Stimulated activated CD8-positive, alpha-beta memory T cell treated with anti-CD3 and anti-CD28 coated beads, Interleukin-15, amount 100 ng/mL, for 1 hour (primary cell): ENCODE measurements around the gene BAHD1.

ENCODE experiments used
- DNase-seq: peaks from one replicate; pipeline ENCODE4 v3.0.0-alpha.2; 2020; ENCODE audit warnings: low read depth

Gene BAHD1

DNA sequence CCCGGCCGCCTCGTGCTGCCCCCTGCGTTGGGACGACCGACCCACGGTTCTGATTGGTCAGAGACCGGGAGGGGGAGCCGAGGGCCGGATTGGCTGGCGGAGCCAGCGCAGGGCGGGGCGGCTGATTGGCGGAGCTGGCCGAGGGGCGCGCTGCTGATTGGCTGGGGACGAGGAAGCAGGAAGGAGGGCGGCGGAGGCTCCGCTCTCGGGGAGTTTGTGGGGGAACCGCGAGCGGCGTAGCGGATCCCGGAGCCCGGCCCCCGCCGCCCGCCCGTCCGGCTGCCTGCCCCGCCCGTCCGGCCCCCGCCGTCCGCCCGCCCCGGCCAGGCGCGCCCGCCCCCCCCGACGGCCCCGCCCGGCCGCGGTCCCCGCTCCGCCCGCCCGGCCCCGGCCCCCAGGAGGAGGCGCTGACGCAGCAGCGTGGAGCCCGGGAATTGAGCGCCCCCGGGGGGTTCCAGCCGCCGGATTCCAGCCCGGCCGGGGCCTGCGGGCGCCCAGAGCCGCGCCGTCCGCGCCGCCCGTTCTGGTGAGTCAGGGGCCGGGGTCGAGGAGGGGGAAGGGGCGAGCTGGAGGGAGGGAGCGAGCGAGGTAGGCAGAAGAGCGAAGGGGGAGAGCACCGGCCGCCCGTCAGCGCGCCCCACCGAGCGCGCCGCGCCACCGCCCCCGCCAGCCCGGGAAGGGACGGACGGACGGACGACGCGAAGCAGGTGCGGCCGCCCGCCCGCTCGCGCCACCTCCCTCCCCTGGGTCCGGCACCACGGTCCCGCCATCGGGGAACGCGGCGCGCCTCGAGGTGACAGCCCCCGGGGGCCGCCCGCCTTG, at the start of gene BAHD1:
BAHD1 (plus strand) TSS at position 211 of the 822 bp plus-strand sequence. CDS start 17,512 bp downstream, outside the sequence.
- DNase-seq: peak; percentile 86

DNA sequence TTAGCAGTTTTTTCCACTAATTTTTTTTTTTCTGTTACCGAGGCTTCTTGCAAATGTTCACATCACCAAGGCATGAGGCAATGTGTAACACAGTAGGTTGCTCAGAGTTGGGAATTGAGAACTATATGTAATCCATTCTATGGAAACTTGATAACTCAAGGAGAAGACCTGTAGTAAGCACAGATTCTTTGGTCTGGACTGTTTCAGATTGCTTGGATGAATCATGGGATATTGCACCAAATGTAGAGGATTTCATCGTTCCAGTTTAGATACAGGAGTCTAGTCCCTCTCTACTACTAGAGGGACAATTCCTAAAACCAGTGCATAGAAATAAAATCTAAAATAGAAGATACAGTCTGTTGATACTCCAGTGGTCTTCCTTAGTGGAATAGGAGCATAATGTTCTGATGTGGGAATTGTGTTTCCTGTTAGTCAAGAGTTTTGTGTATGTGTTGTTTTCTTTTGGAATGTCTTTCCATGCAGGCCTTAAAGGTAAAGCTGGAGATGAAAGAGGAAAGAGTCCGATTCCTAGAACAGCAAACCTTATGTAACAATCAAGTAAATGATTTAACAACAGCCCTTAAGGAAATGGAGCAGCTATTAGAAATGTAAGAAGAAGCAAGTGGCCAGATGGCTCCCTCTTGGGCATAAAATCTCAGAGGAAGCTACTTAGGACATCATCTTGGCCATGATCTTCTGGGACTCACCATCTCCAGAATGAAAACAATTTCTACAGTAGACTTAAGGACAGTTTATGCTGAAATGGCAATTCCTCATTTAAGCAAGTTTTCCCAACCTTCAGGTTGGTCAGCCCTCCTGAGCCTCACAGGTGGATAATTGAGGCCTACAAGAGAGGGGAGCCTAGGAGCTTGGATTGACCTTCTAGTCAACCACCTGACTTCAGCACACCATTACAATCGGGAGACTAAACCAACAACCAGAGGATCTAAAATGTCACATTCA, 47.5 kb upstream of the BAHD1 start:
- DNase-seq: no peak

- DNase-seq: no peak
Measured at GRCh38 chr15:40397688-40398412, 42.9 kb upstream of the BAHD1 start.

DNA sequence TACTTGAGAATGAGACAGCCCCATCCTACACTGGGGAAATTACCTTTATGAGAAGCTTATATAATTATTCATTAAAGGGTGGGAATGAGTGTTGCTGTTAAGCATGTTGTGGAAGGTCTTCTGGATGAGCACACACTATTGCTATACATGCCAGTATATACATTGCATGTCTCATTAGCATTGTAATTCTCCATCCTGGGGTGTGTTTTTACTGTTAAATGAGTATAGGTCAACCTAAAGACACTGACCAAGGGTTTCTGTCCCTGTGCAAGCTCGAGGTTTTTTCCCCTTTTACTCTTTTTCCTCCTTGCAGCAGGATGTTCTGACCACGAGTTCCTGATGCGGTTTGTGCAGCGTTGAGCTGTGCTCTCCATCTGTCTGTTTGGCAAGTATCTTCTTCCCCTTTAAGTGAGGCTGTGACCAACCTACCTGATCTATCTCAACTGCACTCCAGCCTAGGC, 42.3 kb upstream of the BAHD1 start:
- no peak for DNase-seq

GRCh38 chr15:40399370-40399769, 41.4 kb upstream of the BAHD1 start:
- DNase-seq: no peak

DNA sequence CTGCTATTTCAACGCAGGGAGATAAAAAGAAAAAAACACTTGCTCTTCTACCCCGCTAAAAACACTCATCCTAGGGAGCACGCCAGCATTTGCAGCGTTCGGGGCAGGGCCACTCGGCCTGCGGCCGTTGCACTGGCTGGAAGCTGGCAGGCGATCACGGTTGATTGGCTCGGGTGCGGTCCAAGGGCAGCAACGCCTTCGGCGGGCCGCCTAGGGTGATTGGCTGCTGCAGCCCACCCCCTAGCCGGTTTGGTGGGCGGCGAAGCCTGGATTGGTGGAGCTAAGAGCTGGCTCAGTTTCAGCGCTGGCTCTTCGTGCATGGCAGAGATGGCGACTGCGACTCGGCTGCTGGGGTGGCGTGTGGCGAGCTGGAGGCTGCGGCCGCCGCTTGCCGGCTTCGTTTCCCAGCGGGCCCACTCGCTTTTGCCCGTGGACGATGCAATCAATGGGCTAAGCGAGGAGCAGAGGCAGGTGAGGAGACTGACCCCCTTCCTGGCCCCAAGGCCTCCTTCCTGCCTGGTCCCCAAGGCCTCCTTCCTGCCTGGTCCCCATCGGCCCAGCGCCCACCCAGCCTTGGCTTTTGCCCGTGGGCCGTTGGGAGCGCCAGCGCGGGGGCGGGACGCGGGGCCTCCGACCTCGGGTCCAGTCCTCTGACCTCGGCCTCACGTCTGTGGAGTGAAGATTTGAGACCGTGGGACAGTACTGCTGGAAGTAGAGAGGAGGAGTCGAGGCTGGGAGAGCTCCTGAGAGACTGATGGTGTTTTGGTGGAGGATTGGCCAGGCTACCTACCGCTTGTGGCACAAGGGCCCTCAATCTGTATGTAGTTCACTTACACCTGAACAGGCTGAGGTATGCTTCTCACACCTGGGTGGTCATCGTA, 35.0 kb upstream of the BAHD1 start, which contains the start of gene IVD:
IVD (plus strand) TSS at position 295 of the 881 bp plus-strand sequence; CDS start at position 328, 33 bp downstream.
- DNase-seq: peak; percentile 78

DNA sequence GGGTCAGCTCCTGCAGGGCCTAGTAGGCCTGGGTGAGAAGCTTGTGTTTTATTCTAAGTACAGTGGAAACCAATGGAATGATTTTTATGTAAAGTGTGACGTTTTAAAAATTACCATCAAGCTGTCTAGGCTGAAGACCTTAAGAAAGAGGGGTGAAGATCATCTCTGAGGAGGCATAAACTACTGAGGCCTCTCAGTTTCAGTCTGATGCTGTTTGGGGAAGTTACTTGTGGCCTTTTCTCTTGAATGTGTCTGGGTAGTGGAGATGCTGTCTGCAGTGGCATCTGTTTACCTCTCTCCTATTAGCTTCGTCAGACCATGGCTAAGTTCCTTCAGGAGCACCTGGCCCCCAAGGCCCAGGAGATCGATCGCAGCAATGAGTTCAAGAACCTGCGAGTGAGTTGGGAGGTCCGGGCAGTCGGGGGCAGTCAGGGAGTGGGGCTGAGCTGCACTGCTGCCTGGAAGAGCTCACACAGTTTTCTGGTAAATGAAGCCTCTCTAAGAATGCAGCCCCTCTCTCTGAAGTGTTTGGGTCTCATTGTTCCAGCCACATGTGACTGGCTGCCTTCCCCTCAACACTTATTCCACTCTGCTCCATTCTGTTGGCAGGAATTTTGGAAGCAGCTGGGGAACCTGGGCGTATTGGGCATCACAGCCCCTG, 33.3 kb upstream of the BAHD1 start:
- DNase-seq: no peak

- DNase-seq: no peak
Measured at GRCh38 chr15:40409366-40409765, 31.4 kb upstream of the BAHD1 start.

GRCh38 chr15:40410476-40410875, 30.3 kb upstream of the BAHD1 start:
- no peak for DNase-seq

DNA sequence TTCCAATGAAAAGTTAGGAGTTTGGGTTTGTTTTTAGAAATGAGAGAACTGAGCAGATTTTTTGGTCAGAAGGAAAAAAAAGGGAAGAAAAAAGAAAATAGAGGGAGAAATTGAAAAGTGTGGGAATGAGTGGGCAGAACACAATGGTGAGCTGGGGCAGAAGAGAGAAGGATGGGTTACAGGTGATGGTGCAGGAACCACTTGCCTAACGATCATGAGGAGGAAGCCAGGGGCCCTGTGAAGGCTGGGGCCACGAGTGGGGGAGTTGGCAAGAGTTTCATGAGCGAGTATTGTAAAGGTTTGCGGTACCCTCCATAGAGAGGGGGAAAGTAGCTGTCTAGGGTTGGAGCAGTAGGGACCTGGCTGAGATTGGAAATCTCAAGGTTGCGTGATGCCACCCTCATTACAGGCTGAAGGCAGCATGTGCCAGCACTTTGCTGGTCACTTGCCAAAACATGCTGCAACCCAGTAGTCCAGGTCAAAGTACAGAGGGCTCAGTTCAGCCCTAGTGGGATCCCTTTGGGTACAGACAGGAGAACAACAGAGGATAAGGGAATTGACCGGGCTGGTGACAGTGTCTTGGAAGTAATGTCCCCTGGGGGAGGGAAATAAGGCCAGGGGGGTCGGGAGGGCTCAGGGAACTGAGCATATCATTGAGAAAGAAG, 28.5 kb upstream of the BAHD1 start:
- DNase-seq: no peak

DNA sequence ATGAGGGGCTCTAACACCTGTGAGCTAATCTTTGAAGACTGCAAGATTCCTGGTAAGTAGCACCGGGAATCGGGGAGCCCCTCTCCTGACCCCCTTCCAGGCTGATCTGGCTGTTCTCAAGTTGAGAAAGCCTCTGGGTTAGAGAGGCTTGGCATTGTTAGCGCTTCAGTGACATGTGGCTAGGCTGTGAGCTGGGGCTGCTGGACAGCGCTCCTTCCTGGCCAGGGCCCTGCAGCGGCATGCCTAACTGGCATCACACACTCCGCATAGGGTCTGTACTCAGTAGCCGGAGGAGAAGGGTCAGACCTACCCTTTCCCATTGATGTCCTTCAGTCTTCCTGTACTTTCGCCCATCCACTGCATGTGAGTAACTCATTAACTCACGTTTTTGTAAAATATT, 27.7 kb upstream of the BAHD1 start:
- DNase-seq: no peak

DNA sequence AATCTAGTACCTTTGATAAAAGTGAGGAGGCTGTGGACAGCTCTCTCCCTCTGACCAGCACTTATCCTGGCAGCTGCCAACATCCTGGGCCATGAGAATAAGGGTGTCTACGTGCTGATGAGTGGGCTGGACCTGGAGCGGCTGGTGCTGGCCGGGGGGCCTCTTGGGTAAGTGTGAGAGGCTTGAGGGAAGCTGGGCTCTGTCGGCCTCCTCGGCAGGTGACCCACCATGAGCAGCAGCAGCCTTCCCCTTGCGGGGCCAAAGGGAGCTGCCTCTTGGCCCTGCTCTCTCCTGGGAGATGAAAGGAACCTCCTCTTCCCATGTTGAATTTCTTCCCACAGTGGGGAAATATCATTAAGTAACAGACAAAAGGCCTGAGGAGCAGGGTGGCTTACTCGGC, 25.9 kb upstream of the BAHD1 start:
- no peak for DNase-seq

DNA sequence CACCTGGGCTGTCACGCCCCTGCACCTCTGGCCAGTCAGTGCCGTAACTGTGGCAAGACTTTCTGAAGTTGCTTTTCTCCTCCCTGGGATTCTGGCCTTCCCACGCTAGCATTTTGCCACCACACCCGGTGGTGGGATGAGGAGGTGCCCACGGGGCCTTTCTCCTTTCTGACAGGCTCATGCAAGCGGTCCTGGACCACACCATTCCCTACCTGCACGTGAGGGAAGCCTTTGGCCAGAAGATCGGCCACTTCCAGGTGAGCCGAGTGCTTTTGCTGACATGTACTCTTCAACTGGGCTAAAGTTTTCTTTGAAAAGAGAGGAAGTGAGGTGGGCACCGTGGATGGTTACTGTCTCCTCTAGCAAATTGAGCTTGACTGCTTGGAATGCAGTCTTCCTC, 25.5 kb upstream of the BAHD1 start:
- no peak for DNase-seq

GRCh38 chr15:40416056-40416455, 24.7 kb upstream of the BAHD1 start:
- DNase-seq: no peak

GRCh38 chr15:40418126-40418525, 22.6 kb upstream of the BAHD1 start:
- DNase-seq: no peak

DNA sequence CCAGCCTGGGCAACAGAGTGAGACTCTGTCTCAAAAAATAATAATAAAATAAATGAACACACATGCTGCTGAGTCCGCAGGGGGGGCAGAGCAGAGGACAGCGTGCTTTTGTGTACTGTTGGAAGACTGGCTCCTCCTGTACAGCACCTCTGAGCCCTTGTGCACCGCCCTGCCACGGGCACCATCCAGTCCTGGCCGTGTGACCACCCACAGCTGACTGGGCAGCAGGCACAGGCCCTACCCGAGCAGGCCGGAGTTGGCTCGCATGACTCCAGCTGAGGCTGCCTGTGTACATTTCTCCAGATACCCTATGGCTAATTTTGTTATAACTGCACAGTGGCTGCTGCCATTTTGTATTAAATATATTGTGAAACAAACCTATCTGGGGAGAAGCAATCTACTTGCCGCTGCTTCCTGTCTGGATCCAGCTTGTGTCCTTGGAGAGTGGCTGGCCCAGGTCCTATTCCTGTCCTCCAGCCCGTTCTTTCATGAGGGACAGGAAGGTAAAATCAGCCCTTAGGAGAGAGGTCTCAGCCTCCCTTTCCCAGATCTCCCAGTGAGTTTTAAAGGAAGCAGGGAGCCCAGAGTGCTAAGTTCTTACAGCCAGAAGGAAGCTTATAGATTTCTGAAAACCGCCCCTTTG, 20.6 kb upstream of the BAHD1 start:
- DNase-seq: no peak

- DNase-seq: no peak
Measured at GRCh38 chr15:40420793-40421192, 20.0 kb upstream of the BAHD1 start.

DNA sequence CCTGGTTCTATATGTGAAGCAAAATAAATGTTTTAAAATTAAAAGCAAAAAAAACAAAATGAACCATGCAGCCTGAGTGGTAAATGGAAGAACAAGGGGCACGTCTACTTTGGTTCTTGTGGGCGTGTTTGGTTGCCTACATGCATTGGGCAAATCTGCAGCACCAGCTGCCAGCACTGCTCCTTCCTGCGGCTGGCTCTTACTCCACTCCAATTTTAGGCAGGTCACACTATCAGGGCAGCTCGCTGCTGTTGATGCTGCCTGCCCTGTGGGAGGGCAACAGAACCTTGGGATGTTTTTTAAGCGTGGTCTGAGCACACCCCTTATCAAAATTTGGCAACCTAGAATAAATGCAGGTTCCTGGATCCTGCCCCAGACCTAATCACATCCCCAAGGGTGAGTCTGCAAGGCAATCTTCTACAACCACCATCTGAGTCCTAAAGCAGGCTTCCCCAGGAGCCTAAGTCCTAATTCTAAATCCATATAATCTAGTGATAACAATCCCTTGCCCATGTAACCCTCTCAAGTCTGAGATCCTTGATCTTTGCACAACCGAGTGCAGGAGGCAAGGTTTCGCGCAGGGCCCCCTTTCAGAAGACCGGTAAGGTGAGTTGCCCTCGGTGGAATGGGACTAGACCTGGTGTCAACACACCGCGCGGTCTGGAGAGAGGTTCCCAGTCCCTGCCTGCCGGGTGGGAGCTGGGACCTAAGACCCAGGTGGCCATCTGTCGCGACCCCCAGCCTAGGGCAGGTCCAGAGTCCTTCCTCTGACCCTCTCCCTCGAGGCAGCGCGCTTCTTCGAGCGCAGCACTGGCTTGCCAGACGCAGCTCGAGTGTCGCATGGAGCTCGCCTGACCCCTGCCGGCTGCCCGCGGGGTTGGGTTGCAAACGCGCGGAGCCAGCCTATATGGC, 19.3 kb upstream of the BAHD1 start:
- peak; percentile 70 for DNase-seq
